Measurements from ENCODE around the gene TPH2. TPM values are rescaled to one million over a fixed set of nuclear protein-coding genes. Genes with fewer than 3 reads are reported as not detected.

The TPH2 gene
- total RNA-seq, 1 experiment from 2014 or later: 0.66 TPM

DNA sequence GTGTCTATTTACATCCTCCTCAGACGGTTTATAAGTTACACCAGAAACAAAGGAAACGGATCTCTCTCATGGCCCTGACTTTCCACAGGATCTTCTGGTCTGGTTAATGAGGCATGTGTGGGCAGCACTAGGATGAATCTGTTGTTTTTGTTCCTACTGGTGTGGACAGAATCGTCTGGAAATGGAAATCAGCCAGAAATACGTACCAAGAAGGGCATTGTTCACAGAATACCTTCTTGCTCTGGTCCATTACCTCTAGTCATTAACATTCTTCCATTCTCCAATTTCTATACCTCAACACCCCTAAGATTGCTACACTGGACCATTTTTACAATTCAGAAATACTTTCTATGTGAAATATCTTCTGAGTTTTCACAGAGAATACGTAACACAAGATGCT lies 86.0 kb downstream of the TPH2 start:
- no peak overlapping the region for H2AFZ ChIP-seq (ENCODE audit: low read length)
- H3K27ac ChIP-seq (ENCODE audit: insufficient read length, low read depth, low read length): no peak overlapping the region
- no peaks in the 10 kb centered on the region for H3K4me1 ChIP-seq (ENCODE audit: insufficient read depth, low read length)
- no peak overlapping the region for H2BK20ac ChIP-seq (ENCODE audit: low read depth, low read length, poor library complexity, severe bottlenecking)
- H2BK120ac ChIP-seq (ENCODE audit: low read depth, low read length, poor library complexity, severe bottlenecking): no peak overlapping the region
- H3K23me2 ChIP-seq (ENCODE audit: insufficient read length, low read depth, low read length, poor library complexity, severe bottlenecking): no peaks in the 10 kb centered on the region
- no peak overlapping the region for H3K4me2 ChIP-seq (ENCODE audit: insufficient read depth, insufficient read length, low read length)
- H3K27ac Mint-ChIP-seq: no peak overlapping the region
- H3K9me3 Mint-ChIP-seq: no peaks in the 10 kb centered on the region
- TF ChIP-seq CTCF (conservative IDR thresholded peaks at IDR 0.05): no peak
- H3K27me3 ChIP-seq (ENCODE audit: insufficient read depth, low read length): no peaks in the 10 kb centered on the region
- no peak overlapping the region for H3K23ac ChIP-seq (ENCODE audit: insufficient read length, low read depth, low read length)
- no peak overlapping the region for H4K91ac ChIP-seq (ENCODE audit: insufficient read length, low read depth, low read length)
- H4K20me1 ChIP-seq (ENCODE audit: control insufficient read depth, insufficient read depth, insufficient read length): no peaks in the 10 kb centered on the region
- H3K27me3 Mint-ChIP-seq (ENCODE audit: low read depth): no peaks in the 10 kb centered on the region
- H2AK5ac ChIP-seq (ENCODE audit: insufficient read length, low read length): no peak overlapping the region
- H3K79me2 ChIP-seq (ENCODE audit: insufficient read depth, low read length): no peaks in the 10 kb centered on the region
- no peak overlapping the region for H3K4ac ChIP-seq (ENCODE audit: low read depth, low read length)
- H3K36me3 Mint-ChIP-seq (ENCODE audit: insufficient read depth in 1 of 3, low read depth in 3 of 3): no peaks in the 10 kb centered on the region
- H3K14ac ChIP-seq (ENCODE audit: insufficient read depth, low read length): no peak overlapping the region
- H3K4me3 Mint-ChIP-seq: no peak overlapping the region
- H3K4me1 Mint-ChIP-seq: no peaks in the 10 kb centered on the region
- H3K18ac ChIP-seq (ENCODE audit: insufficient read length, low read depth, low read length): no peak overlapping the region
- H4K8ac ChIP-seq (replicated peaks; ENCODE audit: insufficient read length, low read depth, low read length): no peak overlapping the region
- H3K79me1 ChIP-seq (ENCODE audit: insufficient read depth, low read depth, low read length, poor library complexity, severe bottlenecking): no peaks in the 10 kb centered on the region
- no peak for DNase-seq
- H3K56ac ChIP-seq (ENCODE audit: insufficient read length, low read depth, low read length): no peak overlapping the region
- H4K5ac ChIP-seq (ENCODE audit: insufficient read length, low read depth, low read length): no peak overlapping the region
- no peak overlapping the region for H2BK15ac ChIP-seq (ENCODE audit: low read depth, low read length)
- no CpG with 5 or more reads among the region's 5 CpGs for WGBS (ENCODE audit: extremely low coverage, insufficient read length, low lambda C conversion rate)
- H3T11ph ChIP-seq (ENCODE audit: low read length): no peak overlapping the region
- H2BK5ac ChIP-seq (ENCODE audit: insufficient read length, low read length): no peak overlapping the region
- H2BK12ac ChIP-seq (ENCODE audit: insufficient read length, low read depth, low read length): no peak overlapping the region
- H3K9me3 ChIP-seq (ENCODE audit: control insufficient read depth, low read depth, low read length): no peaks in the 10 kb centered on the region
- H3K9ac ChIP-seq (ENCODE audit: extremely low read depth, insufficient read length, low read length): no peak overlapping the region

Data from H9 (cell line).